Measurements from ENCODE around the gene NIM1K. TPM values are rescaled to one million over a fixed set of nuclear protein-coding genes. Genes with fewer than 3 reads are reported as not detected.

Gene NIM1K
- total and polyA plus RNA-seq, 2 of the 4 experiments (the other 2 are of a cell fraction) = 0.54 to 0.68 TPM

GRCh38 chr5:43286623-43287022 is 94.6 kb downstream of the NIM1K start:
- no peak overlapping the region for H4K5ac ChIP-seq (ENCODE audit: low read depth, low read length)
- H2AK9ac ChIP-seq (replicated peaks; ENCODE audit: low read depth, low read length, poor library complexity) = no peak overlapping the region
- in situ Hi-C loops (cut with MboI; ENCODE audit: low sequenced_read_pairs) = no loop called here
- H4K20me1 ChIP-seq (ENCODE audit: insufficient read depth, low read length) = no peaks in the 10 kb centered on the region
- H3K36me3 ChIP-seq (ENCODE audit: control insufficient read depth, insufficient read depth, low read length) = peaks cover 6% of the 10 kb centered on the region
- no peaks in the 10 kb centered on the region for H3K9me1 ChIP-seq (ENCODE audit: insufficient read depth, low read length)
- no peak for DNase-seq
- no peak for ATAC-seq (ENCODE audit: low read depth)
- intact Hi-C loops (cut with micrococcal nuclease) = no loop called here
- H3K27ac ChIP-seq (ENCODE audit: insufficient read depth, low read length) = no peak overlapping the region
- no peak overlapping the region for H2BK5ac ChIP-seq (ENCODE audit: low read depth, low read length, poor library complexity, severe bottlenecking)
- POLR2A ChIA-PET (ENCODE audit: unreplicated experiment) = no interaction called here
- no peak overlapping the region for H2AK5ac ChIP-seq (ENCODE audit: low read depth, low read length)
- no peak overlapping the region for H2BK15ac ChIP-seq (ENCODE audit: low read depth, low read length)
- H3K9me3 ChIP-seq (ENCODE audit: control insufficient read depth, insufficient read depth, low read length) = no peaks in the 10 kb centered on the region
- no peak overlapping the region for H2BK20ac ChIP-seq (ENCODE audit: low read depth, low read length)
- H2AFZ ChIP-seq (replicated peaks; ENCODE audit: low read length, poor library complexity) = no peak overlapping the region
- no peak overlapping the region for H3K9ac ChIP-seq (ENCODE audit: low read depth, low read length)
- no peaks in the 10 kb centered on the region for H3K27me3 ChIP-seq (ENCODE audit: control insufficient read depth, insufficient read depth, low read length)
- H4K8ac ChIP-seq (ENCODE audit: low read depth in 2 of 2, low read length in 2 of 2) = no peak overlapping the region
- no peak overlapping the region for H3K4me2 ChIP-seq (ENCODE audit: low read depth, low read length)
- no peak overlapping the region for H3K23ac ChIP-seq (ENCODE audit: low read depth, low read length)
- H3K79me1 ChIP-seq (ENCODE audit: low read depth in 1 of 2, low read length in 2 of 2) = no peaks in the 10 kb centered on the region
- no peak overlapping the region for H3K4ac ChIP-seq (ENCODE audit: low read depth, low read length)
- no peak for TF ChIP-seq RAD21 (IDR thresholded peaks at IDR 0.05; ENCODE audit: low read length)
- no peak for TF ChIP-seq RFX5 (IDR thresholded peaks at IDR 0.05; ENCODE audit: low read depth, low read length)
- no peak overlapping the region for H3K4me3 ChIP-seq (ENCODE audit: insufficient read depth, low read depth, low read length)
- H2BK120ac ChIP-seq (ENCODE audit: low read depth, low read length) = no peak overlapping the region
- CTCF ChIA-PET = no interaction called here
- dilution Hi-C loops (cut with HindIII; ENCODE audit: low sequenced_read_pairs, unreplicated experiment) = no loop called here
- no peak overlapping the region for H4K91ac ChIP-seq (ENCODE audit: insufficient read depth, low read depth, low read length)
- H3K4me1 ChIP-seq (ENCODE audit: control insufficient read depth, insufficient read depth, low read length) = no peaks in the 10 kb centered on the region
- BruUV-seq (replicated peaks) = no TSS peak
- H3K14ac ChIP-seq (replicated peaks; ENCODE audit: low read depth, low read length) = no peak overlapping the region
- no peak overlapping the region for H3K18ac ChIP-seq (ENCODE audit: low read depth, low read length)
- no peak overlapping the region for H3K56ac ChIP-seq (ENCODE audit: extremely low read depth, insufficient read depth, low read length)

Data from IMR-90 (cell line).